HEK293 (cell line): ENCODE results near the gene RPS6KA3.
A peak's percentile ranks its signal among the peaks of the same experiment; 100 is the strongest.

Experiments used
- MEIS1 ChIP-seq: sonication (generic); formaldehyde crosslinking; IDR thresholded peaks from 2 replicates; pipeline ENCODE4 v1.8.1; 2022; ENCODE audit warnings: missing genetic modification reagents, mild to moderate bottlenecking, borderline replicate concordance
- MZF1 ChIP-seq: fragments of 450-650 bp; formaldehyde crosslinking; IDR thresholded peaks from 2 replicates; pipeline ENCODE4 v1.5.1; 2017; ENCODE audit warnings: missing biosample characterization, missing genetic modification characterization, borderline replicate concordance
- SP2 ChIP-seq: fragments of 450-650 bp; formaldehyde crosslinking; IDR thresholded peaks from 2 replicates; pipeline ENCODE4 v1.5.1; 2016; ENCODE audit warnings: missing biosample characterization, missing genetic modification characterization
- TSHZ1 ChIP-seq: fragments of 450-650 bp; formaldehyde crosslinking; IDR thresholded peaks from 2 replicates; pipeline ENCODE4 v1.5.1; 2016; ENCODE audit warnings: missing biosample characterization, missing genetic modification characterization, borderline replicate concordance
- ZBTB11 ChIP-seq: fragments of 450-650 bp; formaldehyde crosslinking; conservative IDR thresholded peaks from 2 replicates; pipeline ENCODE4 v1.5.1; 2016; ENCODE audit warnings: low read depth, missing biosample characterization, missing genetic modification characterization
- ZBTB17 ChIP-seq: fragments of 450-650 bp; formaldehyde crosslinking; IDR thresholded peaks from 2 replicates; pipeline ENCODE4 v1.5.1; 2016; ENCODE audit warnings: missing biosample characterization, missing genetic modification characterization
- ZNF148 ChIP-seq: fragments of 450-650 bp; formaldehyde crosslinking; IDR thresholded peaks from 2 replicates; pipeline ENCODE4 v1.5.0; 2017; ENCODE audit warnings: missing biosample characterization, missing genetic modification characterization, borderline replicate concordance
- ZNF211 ChIP-seq: fragments of 450-650 bp; formaldehyde crosslinking; IDR thresholded peaks from 2 replicates; pipeline ENCODE4 v1.5.1; 2016; ENCODE audit warnings: low read depth, missing biosample characterization, missing genetic modification characterization
- ZNF518A ChIP-seq: fragments of 450-650 bp; formaldehyde crosslinking; conservative IDR thresholded peaks from 2 replicates; pipeline ENCODE4 v1.5.1; 2016; ENCODE audit warnings: low read depth, missing biosample characterization, missing genetic modification characterization
- ZNF596 ChIP-seq: fragments of 450-650 bp; IDR thresholded peaks from 2 replicates; pipeline ENCODE4 v1.5.0; 2018; ENCODE audit warnings: missing biosample characterization, mild to moderate bottlenecking, missing genetic modification characterization, moderate library complexity
- ZNF670 ChIP-seq: fragments of 450-650 bp; formaldehyde crosslinking; IDR thresholded peaks from 2 replicates; pipeline ENCODE4 v1.5.1; 2016; ENCODE audit warnings: missing biosample characterization, missing genetic modification characterization, low read depth
- ZNF768 ChIP-seq: fragments of 450-650 bp; formaldehyde crosslinking; IDR thresholded peaks from 2 replicates; pipeline ENCODE4 v1.5.1; 2018; ENCODE audit warnings: missing biosample characterization, mild to moderate bottlenecking, missing genetic modification characterization
- TF ChIP-seq, protein P1 (sequence below): fragments of 450-650 bp; formaldehyde crosslinking; IDR thresholded peaks from 2 replicates; pipeline ENCODE4 v1.5.1; 2016; ENCODE audit warnings: missing biosample characterization, missing genetic modification characterization, low read depth
- TF ChIP-seq, protein P2 (sequence below): fragments of 450-650 bp; formaldehyde crosslinking; IDR thresholded peaks from 2 replicates; pipeline ENCODE4 v1.5.1; 2016; ENCODE audit warnings: missing biosample characterization, missing genetic modification characterization

Gene RPS6KA3

GRCh38 chrX:20266810-20267606 is at the start of gene RPS6KA3 (continued):
- TF ChIP-seq, protein P1, sequence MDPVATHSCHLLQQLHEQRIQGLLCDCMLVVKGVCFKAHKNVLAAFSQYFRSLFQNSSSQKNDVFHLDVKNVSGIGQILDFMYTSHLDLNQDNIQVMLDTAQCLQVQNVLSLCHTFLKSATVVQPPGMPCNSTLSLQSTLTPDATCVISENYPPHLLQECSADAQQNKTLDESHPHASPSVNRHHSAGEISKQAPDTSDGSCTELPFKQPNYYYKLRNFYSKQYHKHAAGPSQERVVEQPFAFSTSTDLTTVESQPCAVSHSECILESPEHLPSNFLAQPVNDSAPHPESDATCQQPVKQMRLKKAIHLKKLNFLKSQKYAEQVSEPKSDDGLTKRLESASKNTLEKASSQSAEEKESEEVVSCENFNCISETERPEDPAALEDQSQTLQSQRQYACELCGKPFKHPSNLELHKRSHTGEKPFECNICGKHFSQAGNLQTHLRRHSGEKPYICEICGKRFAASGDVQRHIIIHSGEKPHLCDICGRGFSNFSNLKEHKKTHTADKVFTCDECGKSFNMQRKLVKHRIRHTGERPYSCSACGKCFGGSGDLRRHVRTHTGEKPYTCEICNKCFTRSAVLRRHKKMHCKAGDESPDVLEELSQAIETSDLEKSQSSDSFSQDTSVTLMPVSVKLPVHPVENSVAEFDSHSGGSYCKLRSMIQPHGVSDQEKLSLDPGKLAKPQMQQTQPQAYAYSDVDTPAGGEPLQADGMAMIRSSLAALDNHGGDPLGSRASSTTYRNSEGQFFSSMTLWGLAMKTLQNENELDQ = no peak
- TF ChIP-seq MEIS1 (CRISPR knock-in tag) = no peak
- peak; percentile 87 for TF ChIP-seq SP2 (tag by site-specific recombination)
- TF ChIP-seq ZNF768 (tag by site-specific recombination) = no peak
- TF ChIP-seq ZNF670 (tag by site-specific recombination) = no peak
- no peak for TF ChIP-seq ZNF211
- peak; percentile 69 for TF ChIP-seq ZBTB11 (tag by site-specific recombination)
- no peak for TF ChIP-seq MZF1 (tag by site-specific recombination)
- TF ChIP-seq, protein P2, sequence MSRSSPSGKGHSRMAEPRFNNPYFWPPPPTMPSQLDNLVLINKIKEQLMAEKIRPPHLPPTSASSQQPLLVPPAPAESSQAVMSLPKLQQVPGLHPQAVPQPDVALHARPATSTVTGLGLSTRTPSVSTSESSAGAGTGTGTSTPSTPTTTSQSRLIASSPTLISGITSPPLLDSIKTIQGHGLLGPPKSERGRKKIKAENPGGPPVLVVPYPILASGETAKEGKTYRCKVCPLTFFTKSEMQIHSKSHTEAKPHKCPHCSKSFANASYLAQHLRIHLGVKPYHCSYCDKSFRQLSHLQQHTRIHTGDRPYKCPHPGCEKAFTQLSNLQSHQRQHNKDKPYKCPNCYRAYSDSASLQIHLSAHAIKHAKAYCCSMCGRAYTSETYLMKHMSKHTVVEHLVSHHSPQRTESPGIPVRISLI = no peak
- TF ChIP-seq ZNF148 (tag by site-specific recombination) = no peak
- TF ChIP-seq TSHZ1 (tag by site-specific recombination) = no peak
- 0 out of 2 replicates have a peak, but pooled peaks have one; percentile 12 for TF ChIP-seq ZBTB17 (tag by site-specific recombination)
- TF ChIP-seq ZNF518A = no peak
- no peak for TF ChIP-seq ZNF596 (tag by site-specific recombination)
